Mesendoderm (in vitro differentiated cells): ENCODE data around the gene IKBKE.

Source experiments
- DNase-seq: peaks from one replicate; pipeline ENCODE4 v3.0.0; 2013
- H2AK5ac ChIP-seq: 2 replicates; pipeline ENCODE4 v1.6.1; 2013; ENCODE audit warnings: low read length, inconsistent platforms
- H2BK120ac ChIP-seq: 2 replicates; pipeline ENCODE4 v1.6.1; 2013; ENCODE audit warnings: low read depth, mild to moderate bottlenecking, low read length, moderate library complexity, mixed read lengths
- H2BK15ac ChIP-seq: replicated peaks from 2 replicates; pipeline ENCODE4 v1.6.1; 2013; ENCODE audit warnings: low read depth, mild to moderate bottlenecking, moderate library complexity
- H2BK5ac ChIP-seq: 2 replicates; pipeline ENCODE4 v1.6.1; 2013; ENCODE audit warnings: low read length, inconsistent platforms
- H3K18ac ChIP-seq: 2 replicates; pipeline ENCODE4 v1.6.1; 2013; ENCODE audit warnings: mild to moderate bottlenecking, low read length, mixed read lengths
- H3K23ac ChIP-seq: one replicate; pipeline ENCODE4 v1.6.1; 2013; ENCODE audit warnings: low read length
- H3K27ac ChIP-seq: 2 replicates; pipeline ENCODE4 v1.5.1; 2013; ENCODE audit warnings: low read depth, mild to moderate bottlenecking, inconsistent platforms, low read length, moderate library complexity
- H3K27me3 ChIP-seq: 2 replicates; pipeline ENCODE4 v1.6.1; 2013; ENCODE audit warnings: low read length, control low read depth, mild to moderate bottlenecking, inconsistent platforms; ENCODE audit not compliant: insufficient read depth, poor library complexity
- H3K36me3 ChIP-seq: 2 replicates; pipeline ENCODE4 v1.6.1; 2013; ENCODE audit warnings: low read length, inconsistent platforms; ENCODE audit not compliant: control insufficient read depth, insufficient read depth
- H3K4ac ChIP-seq: one replicate; pipeline ENCODE4 v1.6.1; 2013; ENCODE audit warnings: low read depth, mild to moderate bottlenecking, low read length, moderate library complexity
- H3K4me1 ChIP-seq: 2 replicates; pipeline ENCODE4 v1.6.1; 2013; ENCODE audit warnings: low read depth, low read length, inconsistent platforms; ENCODE audit not compliant: control insufficient read depth
- H3K4me2 ChIP-seq: 2 replicates; pipeline ENCODE4 v1.6.1; 2013; ENCODE audit warnings: low read length
- H3K4me3 ChIP-seq: 2 replicates; pipeline ENCODE4 v1.5.1; 2013; ENCODE audit warnings: mild to moderate bottlenecking, low read length
- H3K56ac ChIP-seq: one replicate; pipeline ENCODE4 v1.6.1; 2013; ENCODE audit warnings: low read length
- H3K79me1 ChIP-seq: 2 replicates; pipeline ENCODE4 v1.6.1; 2013; ENCODE audit warnings: low read length, inconsistent platforms
- H3K79me2 ChIP-seq: 2 replicates; pipeline ENCODE4 v1.6.1; 2013; ENCODE audit warnings: mild to moderate bottlenecking, low read length; ENCODE audit not compliant: control insufficient read depth, insufficient read depth
- H3K9ac ChIP-seq: 2 replicates; pipeline ENCODE4 v1.6.1; 2013; ENCODE audit warnings: low read length, inconsistent platforms
- H4K5ac ChIP-seq: one replicate; pipeline ENCODE4 v1.6.1; 2013; ENCODE audit warnings: low read length
- H4K8ac ChIP-seq: one replicate; pipeline ENCODE4 v1.6.1; 2013; ENCODE audit warnings: low read depth, mild to moderate bottlenecking, control low read depth, low read length, moderate library complexity
- WGBS: extraction: QIAGEN DNeasy Blood & Tissue Kit; methylation state at CpG from one replicate; pipeline ENCODE4 v1.1.7; 2013; ENCODE audit warnings: low lambda C conversion rate, missing lambda C conversion rate; ENCODE audit not compliant: insufficient coverage; ENCODE audit errors: extremely low coverage; 5-methylcytosine and 5-hydroxymethylcytosine counted together

The IKBKE gene

GRCh38 chr1:206495011-206495461 lies 24.8 kb downstream of the IKBKE start:
- H3K18ac ChIP-seq = no peak overlapping the region
- no peak overlapping the region for H2BK5ac ChIP-seq
- no peak overlapping the region for H2BK120ac ChIP-seq
- no peak overlapping the region for H2AK5ac ChIP-seq
- no peak overlapping the region for H3K9ac ChIP-seq
- H4K5ac ChIP-seq = no peak overlapping the region
- H3K56ac ChIP-seq = no peak overlapping the region
- DNase-seq = no peak
- H3K79me2 ChIP-seq = no peaks in the 10 kb centered on the region
- H3K4me1 ChIP-seq = no peaks in the 10 kb centered on the region
- H3K79me1 ChIP-seq = no peaks in the 10 kb centered on the region
- H4K8ac ChIP-seq = no peak overlapping the region
- no CpG with 5 or more reads among the region's 6 CpGs for WGBS
- no peak overlapping the region for H3K4ac ChIP-seq
- H3K36me3 ChIP-seq = peaks cover 1% of the 10 kb centered on the region
- no peak overlapping the region for H3K27ac ChIP-seq
- no peak overlapping the region for H3K4me2 ChIP-seq
- H2BK15ac ChIP-seq = no peak overlapping the region
- H3K27me3 ChIP-seq = no peaks in the 10 kb centered on the region
- H3K4me3 ChIP-seq = no peak overlapping the region
- no peak overlapping the region for H3K23ac ChIP-seq

- WGBS = no CpG with 5 or more reads among the region's 3 CpGs
- H3K4me3 ChIP-seq = no peak overlapping the region
- H3K79me1 ChIP-seq = no peaks in the 10 kb centered on the region
- no peak overlapping the region for H2BK5ac ChIP-seq
- no peak overlapping the region for H2AK5ac ChIP-seq
- H4K5ac ChIP-seq = no peak overlapping the region
- H3K4ac ChIP-seq = no peak overlapping the region
- H3K27ac ChIP-seq = no peak overlapping the region
- DNase-seq = no peak
- no peak overlapping the region for H3K23ac ChIP-seq
- H3K18ac ChIP-seq = no peak overlapping the region
- no peak overlapping the region for H4K8ac ChIP-seq
- no peak overlapping the region for H3K4me2 ChIP-seq
- no peaks in the 10 kb centered on the region for H3K79me2 ChIP-seq
- H3K9ac ChIP-seq = no peak overlapping the region
- no peaks in the 10 kb centered on the region for H3K27me3 ChIP-seq
- H3K56ac ChIP-seq = no peak overlapping the region
- no peak overlapping the region for H2BK15ac ChIP-seq
- peaks cover 1% of the 10 kb centered on the region for H3K36me3 ChIP-seq
- H3K4me1 ChIP-seq = no peaks in the 10 kb centered on the region
- no peak overlapping the region for H2BK120ac ChIP-seq
These were observed 25.3 kb downstream of the IKBKE start for GRCh38 chr1:206495493-206496046.

GRCh38 chr1:206496131-206496793 lies 26.0 kb downstream of the IKBKE start:
- Histone ChIP-seq H2BK5ac (no peak overlapping the region), H3K4me1 (no peaks in the 10 kb centered on the region), H4K8ac (no peak overlapping the region), H4K5ac (no peak overlapping the region), H3K79me1 (no peaks in the 10 kb centered on the region), H3K36me3 (peaks cover 1% of the 10 kb centered on the region), H3K4me2 (no peak overlapping the region), H3K23ac (no peak overlapping the region), H3K79me2 (no peaks in the 10 kb centered on the region), H3K4me3 (no peak overlapping the region), H2BK15ac (no peak overlapping the region), H3K56ac (no peak overlapping the region), H3K27ac (no peak overlapping the region), H3K27me3 (no peaks in the 10 kb centered on the region), H3K18ac (no peak overlapping the region), H3K9ac (no peak overlapping the region), H2BK120ac (no peak overlapping the region), H2AK5ac (no peak overlapping the region), H3K4ac (no peak overlapping the region)
- WGBS = no CpG with 5 or more reads among the region's 6 CpGs
- DNase-seq = no peak

GRCh38 chr1:206497363-206497762 lies 27.1 kb downstream of the IKBKE start:
- H2BK120ac ChIP-seq = no peak overlapping the region
- DNase-seq = no peak
- no peaks in the 10 kb centered on the region for H3K27me3 ChIP-seq
- no peaks in the 10 kb centered on the region for H3K36me3 ChIP-seq
- no peak overlapping the region for H4K5ac ChIP-seq
- H3K79me2 ChIP-seq = no peaks in the 10 kb centered on the region
- no peak overlapping the region for H3K4me2 ChIP-seq
- no peak overlapping the region for H3K27ac ChIP-seq
- no peak overlapping the region for H2AK5ac ChIP-seq
- no CpG with 5 or more reads among the region's 4 CpGs for WGBS
- no peak overlapping the region for H2BK5ac ChIP-seq
- no peak overlapping the region for H4K8ac ChIP-seq
- no peaks in the 10 kb centered on the region for H3K4me1 ChIP-seq
- H2BK15ac ChIP-seq = no peak overlapping the region
- H3K4me3 ChIP-seq = no peak overlapping the region
- H3K79me1 ChIP-seq = no peaks in the 10 kb centered on the region
- no peak overlapping the region for H3K23ac ChIP-seq
- no peak overlapping the region for H3K4ac ChIP-seq
- no peak overlapping the region for H3K56ac ChIP-seq
- no peak overlapping the region for H3K18ac ChIP-seq
- no peak overlapping the region for H3K9ac ChIP-seq

- Histone ChIP-seq H4K5ac (no peak overlapping the region), H3K36me3 (no peaks in the 10 kb centered on the region), H3K79me2 (no peaks in the 10 kb centered on the region), H3K9ac (no peak overlapping the region), H3K79me1 (no peaks in the 10 kb centered on the region), H2BK15ac (no peak overlapping the region), H3K27ac (no peak overlapping the region), H3K18ac (no peak overlapping the region), H3K4ac (no peak overlapping the region), H2AK5ac (no peak overlapping the region), H3K4me1 (no peaks in the 10 kb centered on the region), H4K8ac (no peak overlapping the region), H2BK120ac (no peak overlapping the region), H3K4me2 (no peak overlapping the region), H3K27me3 (no peaks in the 10 kb centered on the region), H3K23ac (no peak overlapping the region), H2BK5ac (no peak overlapping the region), H3K4me3 (no peak overlapping the region), H3K56ac (no peak overlapping the region)
- DNase-seq = no peak
- WGBS = no CpG with 5 or more reads among the region's 3 CpGs
These were observed 27.5 kb downstream of the IKBKE start for GRCh38 chr1:206497774-206498173.

- Histone ChIP-seq H3K9ac (no peak overlapping the region), H3K27me3 (no peaks in the 10 kb centered on the region), H2AK5ac (no peak overlapping the region), H3K36me3 (no peaks in the 10 kb centered on the region), H3K4me1 (no peaks in the 10 kb centered on the region), H4K5ac (no peak overlapping the region), H3K23ac (no peak overlapping the region), H3K4ac (no peak overlapping the region), H3K27ac (no peak overlapping the region), H4K8ac (no peak overlapping the region), H2BK5ac (no peak overlapping the region), H3K79me2 (no peaks in the 10 kb centered on the region), H3K4me2 (no peak overlapping the region), H2BK15ac (no peak overlapping the region), H3K18ac (no peak overlapping the region), H3K4me3 (no peak overlapping the region), H3K79me1 (no peaks in the 10 kb centered on the region), H3K56ac (no peak overlapping the region), H2BK120ac (no peak overlapping the region)
- no CpG with 5 or more reads among the region's 2 CpGs for WGBS
- peak; percentile 94 for DNase-seq
These were observed 28.4 kb downstream of the IKBKE start for GRCh38 chr1:206498685-206499084.
